ENCODE data around the gene ELMOD1. TPM values are rescaled to one million over a fixed set of nuclear protein-coding genes. Genes with fewer than 3 reads are reported as not detected.

ELMOD1 gene
- total RNA-seq, 1 experiment from 2014 or later, result 0.35 TPM

- H3K4me1 Mint-ChIP-seq (ENCODE audit: low read depth, unreplicated experiment), result no peaks in the 10 kb centered on the region
- CTCF ChIA-PET, result no interaction called here
- TF ChIP-seq, protein P1, sequence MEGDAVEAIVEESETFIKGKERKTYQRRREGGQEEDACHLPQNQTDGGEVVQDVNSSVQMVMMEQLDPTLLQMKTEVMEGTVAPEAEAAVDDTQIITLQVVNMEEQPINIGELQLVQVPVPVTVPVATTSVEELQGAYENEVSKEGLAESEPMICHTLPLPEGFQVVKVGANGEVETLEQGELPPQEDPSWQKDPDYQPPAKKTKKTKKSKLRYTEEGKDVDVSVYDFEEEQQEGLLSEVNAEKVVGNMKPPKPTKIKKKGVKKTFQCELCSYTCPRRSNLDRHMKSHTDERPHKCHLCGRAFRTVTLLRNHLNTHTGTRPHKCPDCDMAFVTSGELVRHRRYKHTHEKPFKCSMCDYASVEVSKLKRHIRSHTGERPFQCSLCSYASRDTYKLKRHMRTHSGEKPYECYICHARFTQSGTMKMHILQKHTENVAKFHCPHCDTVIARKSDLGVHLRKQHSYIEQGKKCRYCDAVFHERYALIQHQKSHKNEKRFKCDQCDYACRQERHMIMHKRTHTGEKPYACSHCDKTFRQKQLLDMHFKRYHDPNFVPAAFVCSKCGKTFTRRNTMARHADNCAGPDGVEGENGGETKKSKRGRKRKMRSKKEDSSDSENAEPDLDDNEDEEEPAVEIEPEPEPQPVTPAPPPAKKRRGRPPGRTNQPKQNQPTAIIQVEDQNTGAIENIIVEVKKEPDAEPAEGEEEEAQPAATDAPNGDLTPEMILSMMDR (IDR thresholded peaks at IDR 0.05; ENCODE audit: unreplicated experiment), result no peak
- H3K27ac Mint-ChIP-seq (ENCODE audit: unreplicated experiment), result no peak overlapping the region
- BruUV-seq (replicated peaks), result no TSS peak
- intact Hi-C loops (cut with micrococcal nuclease; ENCODE audit: unreplicated experiment), result no loop called here
- no peak for DNase-seq
- H3K36me3 Mint-ChIP-seq (ENCODE audit: insufficient read depth, unreplicated experiment), result no peaks in the 10 kb centered on the region
- peaks cover 3% of the 10 kb centered on the region for H3K27me3 Mint-ChIP-seq (ENCODE audit: unreplicated experiment)
- H3K9me3 Mint-ChIP-seq (ENCODE audit: low read depth, unreplicated experiment), result no peaks in the 10 kb centered on the region
- no peak overlapping the region for H3K4me3 Mint-ChIP-seq (ENCODE audit: low read depth, unreplicated experiment)
Measured at GRCh38 chr11:107608809-107609208, 17.9 kb downstream of the ELMOD1 start.

DNA sequence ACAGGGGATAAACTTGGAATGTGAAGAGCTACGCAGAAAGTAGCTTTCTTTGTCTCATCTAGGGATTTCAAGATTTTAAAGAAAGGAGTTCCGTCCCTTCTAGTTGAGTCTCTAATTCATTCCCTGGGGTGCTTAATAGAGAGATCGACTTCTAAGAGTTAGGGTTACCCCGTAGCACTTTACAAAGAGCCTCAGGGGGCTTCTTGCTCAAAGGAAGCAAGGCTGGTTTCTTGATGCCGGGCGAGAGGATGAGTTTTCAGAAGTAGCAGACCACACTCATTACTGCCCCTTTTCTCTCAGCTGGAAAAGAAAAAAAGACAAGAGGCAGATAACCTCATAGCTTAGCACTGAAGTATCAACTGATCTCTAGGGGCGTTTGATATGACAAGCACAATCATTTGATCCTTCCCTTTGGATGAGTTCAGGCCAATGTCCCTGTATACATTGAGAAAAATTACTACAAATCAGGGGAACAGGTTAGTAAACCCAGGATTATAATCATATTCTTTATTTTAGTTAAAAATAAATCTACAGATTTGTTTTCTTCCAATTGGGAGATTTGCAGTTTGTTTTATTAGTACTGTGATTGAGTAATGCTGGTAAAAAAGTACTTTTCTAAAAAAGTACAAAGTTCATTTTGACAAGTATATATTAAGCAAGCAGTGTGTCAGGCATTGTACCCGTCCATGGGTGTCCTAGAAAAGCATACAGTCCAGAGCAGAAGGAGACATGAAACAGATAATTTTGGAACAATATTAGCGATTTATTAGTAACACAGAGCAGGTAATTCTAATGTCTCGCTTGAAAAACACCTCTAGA is 18.7 kb downstream of the ELMOD1 start:
- Mint-ChIP-seq H3K9me3 (ENCODE audit: low read depth, unreplicated experiment) (no peaks in the 10 kb centered on the region), H3K4me3 (ENCODE audit: low read depth, unreplicated experiment) (no peak overlapping the region), H3K36me3 (ENCODE audit: insufficient read depth, unreplicated experiment) (no peaks in the 10 kb centered on the region), H3K27me3 (ENCODE audit: unreplicated experiment) (no peaks in the 10 kb centered on the region), H3K4me1 (ENCODE audit: low read depth, unreplicated experiment) (no peaks in the 10 kb centered on the region), H3K27ac (ENCODE audit: unreplicated experiment) (no peak overlapping the region)
- intact Hi-C loops (cut with micrococcal nuclease; ENCODE audit: unreplicated experiment), result no loop called here
- no TSS peak for BruUV-seq (replicated peaks)
- TF ChIP-seq, protein P1 (IDR thresholded peaks at IDR 0.05; ENCODE audit: unreplicated experiment), result no peak
- CTCF ChIA-PET, result no interaction called here
- no peak for DNase-seq

GRCh38 chr11:107612445-107612844 is 21.5 kb downstream of the ELMOD1 start:
- no peaks in the 10 kb centered on the region for H3K4me1 Mint-ChIP-seq (ENCODE audit: low read depth, unreplicated experiment)
- no peak overlapping the region for H3K4me3 Mint-ChIP-seq (ENCODE audit: low read depth, unreplicated experiment)
- BruUV-seq (replicated peaks), result no TSS peak
- TF ChIP-seq, protein P1 (IDR thresholded peaks at IDR 0.05; ENCODE audit: unreplicated experiment), result no peak
- DNase-seq, result no peak
- H3K27ac Mint-ChIP-seq (ENCODE audit: unreplicated experiment), result no peak overlapping the region
- no peaks in the 10 kb centered on the region for H3K9me3 Mint-ChIP-seq (ENCODE audit: low read depth, unreplicated experiment)
- intact Hi-C loops (cut with micrococcal nuclease; ENCODE audit: unreplicated experiment), result no loop called here
- H3K27me3 Mint-ChIP-seq (ENCODE audit: unreplicated experiment), result peaks cover 8% of the 10 kb centered on the region
- CTCF ChIA-PET, result no interaction called here
- H3K36me3 Mint-ChIP-seq (ENCODE audit: insufficient read depth, unreplicated experiment), result no peaks in the 10 kb centered on the region

GRCh38 chr11:107619926-107620325 is 29.0 kb downstream of the ELMOD1 start:
- CTCF ChIA-PET, result no interaction called here
- Mint-ChIP-seq H3K4me1 (ENCODE audit: low read depth, unreplicated experiment) (no peaks in the 10 kb centered on the region), H3K27me3 (ENCODE audit: unreplicated experiment) (peaks cover 15% of the 10 kb centered on the region), H3K36me3 (ENCODE audit: insufficient read depth, unreplicated experiment) (no peaks in the 10 kb centered on the region), H3K27ac (ENCODE audit: unreplicated experiment) (no peak overlapping the region), H3K4me3 (ENCODE audit: low read depth, unreplicated experiment) (no peak overlapping the region), H3K9me3 (ENCODE audit: low read depth, unreplicated experiment) (no peaks in the 10 kb centered on the region)
- DNase-seq, result no peak
- intact Hi-C loops (cut with micrococcal nuclease; ENCODE audit: unreplicated experiment), result no loop called here
- no TSS peak for BruUV-seq (replicated peaks)
- TF ChIP-seq, protein P1 (IDR thresholded peaks at IDR 0.05; ENCODE audit: unreplicated experiment), result no peak
